GM23338 (cell line): Measurements from ENCODE around the gene ADCY6. TPM values are rescaled to one million over a fixed set of nuclear protein-coding genes. Genes with fewer than 3 reads are reported as not detected.

Source experiments
- ATAC-seq: fragments of 200-7000 bp; cut with Tn5 transposase; 3 replicates; pipeline ENCODE4 v1.9.1; 2020
- DNase-seq: peaks from one replicate; pipeline ENCODE4 v3.0.0-alpha.2; 2015; ENCODE audit warnings: low spot score
- H2AFZ ChIP-seq: fragments of 200-600 bp; sonication (generic); 2 replicates; pipeline ENCODE4 v1.8.0; 2016; ENCODE audit warnings: antibody characterized with exemption, mild to moderate bottlenecking, moderate library complexity
- H3F3A ChIP-seq: fragments of 200-600 bp; sonication (generic); replicated peaks from 2 replicates; pipeline ENCODE4 v1.8.0; 2017; ENCODE audit warnings: antibody characterized with exemption, mixed run types, low read depth
- H3K27ac ChIP-seq: fragments of 200-600 bp; sonication (generic); 2 replicates; pipeline ENCODE4 v1.6.1; 2016; ENCODE audit warnings: low read depth
- H3K27me3 ChIP-seq: fragments of 200-600 bp; sonication (generic); 2 replicates; pipeline ENCODE4 v1.8.0; 2016; ENCODE audit warnings: mild to moderate bottlenecking, mixed run types, moderate library complexity; ENCODE audit not compliant: insufficient read depth
- H3K36me3 ChIP-seq: fragments of 200-600 bp; sonication (generic); 2 replicates; pipeline ENCODE4 v1.8.0; 2016; ENCODE audit warnings: mild to moderate bottlenecking; ENCODE audit not compliant: insufficient read depth
- H3K4me1 ChIP-seq: fragments of 200-600 bp; sonication (generic); 2 replicates; pipeline ENCODE4 v1.8.0; 2016; ENCODE audit warnings: mild to moderate bottlenecking, moderate library complexity; ENCODE audit not compliant: insufficient read depth
- H3K4me2 ChIP-seq: fragments of 200-600 bp; sonication (generic); 2 replicates; pipeline ENCODE4 v1.7.1; 2017; ENCODE audit warnings: mixed run types
- H3K4me3 ChIP-seq: fragments of 200-600 bp; sonication (generic); 2 replicates; pipeline ENCODE4 v1.6.1; 2016; ENCODE audit warnings: mixed run types
- H3K79me2 ChIP-seq: fragments of 200-600 bp; sonication (generic); replicated peaks from 2 replicates; pipeline ENCODE4 v1.8.0; 2017; ENCODE audit warnings: mild to moderate bottlenecking; ENCODE audit not compliant: insufficient read depth
- H3K9me2 ChIP-seq: fragments of 200-600 bp; sonication (generic); 2 replicates; pipeline ENCODE4 v1.8.0; 2017; ENCODE audit not compliant: insufficient read depth
- H4K20me1 ChIP-seq: fragments of 200-600 bp; sonication (generic); replicated peaks from 2 replicates; pipeline ENCODE4 v1.8.0; 2017; ENCODE audit warnings: mild to moderate bottlenecking; ENCODE audit not compliant: insufficient read depth
- H3K27ac Mint-ChIP-seq: 2 replicates; pipeline ENCODE4 v1.8.0; 2020; ENCODE audit warnings: inconsistent platforms, mild to moderate bottlenecking, moderate library complexity, mixed read lengths
- H3K27me3 Mint-ChIP-seq: 3 replicates; pipeline ENCODE4 v1.8.0; 2022; ENCODE audit warnings: low read depth, mild to moderate bottlenecking, moderate library complexity, mixed read lengths, inconsistent platforms; ENCODE audit not compliant: insufficient read depth, poor library complexity
- H3K36me3 Mint-ChIP-seq: 3 replicates; pipeline ENCODE4 v1.8.0; 2021; ENCODE audit warnings: low read depth, mild to moderate bottlenecking, inconsistent platforms, moderate library complexity, mixed read lengths
- H3K4me1 Mint-ChIP-seq: 3 replicates; pipeline ENCODE4 v1.8.0; 2020; ENCODE audit warnings: mild to moderate bottlenecking, inconsistent platforms, mixed read lengths
- H3K4me3 Mint-ChIP-seq: 3 replicates; pipeline ENCODE4 v1.8.0; 2021; ENCODE audit warnings: moderate library complexity, mild to moderate bottlenecking, inconsistent platforms, mixed read lengths
- H3K9me3 Mint-ChIP-seq: 3 replicates; pipeline ENCODE4 v1.8.0; 2020; ENCODE audit warnings: moderate library complexity, mild to moderate bottlenecking, inconsistent platforms, mixed read lengths
- CREB1 ChIP-seq: fragments of 250-450 bp; sonication (Bioruptor Pico); IDR thresholded peaks from 2 replicates; pipeline ENCODE4 v1.5.0; 2020; ENCODE audit warnings: low read depth, mild to moderate bottlenecking, moderate library complexity
- ETS1 ChIP-seq: IDR thresholded peaks from 2 replicates; pipeline ENCODE4 v1.6.1; 2016; ENCODE audit warnings: antibody characterized with exemption
- EZH2 ChIP-seq: fragments of 200-600 bp; sonication (generic); IDR thresholded peaks from one replicate; pipeline ENCODE4 v1.8.0; 2017; ENCODE audit warnings: antibody characterized with exemption, mild to moderate bottlenecking, low read depth; ENCODE audit not compliant: unreplicated experiment
- EZH2phosphoT487 ChIP-seq: fragments of 200-600 bp; sonication (generic); IDR thresholded peaks from one replicate; pipeline ENCODE4 v1.8.1; 2018; ENCODE audit warnings: antibody characterized with exemption; ENCODE audit not compliant: unreplicated experiment
- JUNB ChIP-seq: IDR thresholded peaks from one replicate; pipeline ENCODE4 v1.6.1; 2016; ENCODE audit warnings: antibody characterized with exemption; ENCODE audit not compliant: unreplicated experiment
- NANOG ChIP-seq: IDR thresholded peaks from 2 replicates; pipeline ENCODE4 v1.6.1; 2016; ENCODE audit warnings: antibody characterized with exemption, borderline replicate concordance
- POLR2AphosphoS5 ChIP-seq: IDR thresholded peaks from 2 replicates; pipeline ENCODE4 v1.6.1; 2016; ENCODE audit warnings: antibody characterized with exemption, low read depth
- REST ChIP-seq: IDR thresholded peaks from one replicate; pipeline ENCODE4 v1.6.1; 2018; ENCODE audit warnings: antibody characterized with exemption; ENCODE audit not compliant: unreplicated experiment
- STAT1 ChIP-seq: IDR thresholded peaks from one replicate; pipeline ENCODE4 v1.6.1; 2016; ENCODE audit warnings: antibody characterized with exemption; ENCODE audit not compliant: unreplicated experiment
- ZNF114 ChIP-seq: fragments of 250-450 bp; sonication (Bioruptor Pico); IDR thresholded peaks from 2 replicates; pipeline ENCODE4 v1.5.0; 2020; ENCODE audit warnings: mild to moderate bottlenecking, moderate library complexity
- ZNF331 ChIP-seq: fragments of 250-450 bp; sonication (Bioruptor Pico); IDR thresholded peaks from 2 replicates; pipeline ENCODE4 v1.5.0; 2020; ENCODE audit warnings: low read depth, mild to moderate bottlenecking, moderate library complexity
- polyA plus RNA-seq: library from polyadenylated mRNA; unstranded; fragments of >200 nt; fragmentation: Nextera tagmentation; extraction: Ambion mirVana; gene quantifications from 2 replicates; pipeline ENCODE4 v1.2.1, GENCODE V29; 2016
- total RNA-seq: library from RNA; depleted of rRNA; stranded (reverse); fragments of >200 nt; shearing (Covaris generic); gene quantifications from 2 replicates; pipeline ENCODE4 v1.2.3, GENCODE V29; 2014
- TF ChIP-seq, protein P1 (sequence below), 2 experiments: fragments of 200-600 bp in 1 of 2; sonication (generic) in 1 of 2; conservative IDR thresholded peaks; 2 replicates each; pipeline versions ENCODE4 v1.5.1 to v1.6.1; 2016 to 2017; ENCODE audit warnings: antibody characterized with exemption in 2 of 2, low read depth in 2 of 2, mild to moderate bottlenecking in 2 of 2, moderate library complexity in 1 of 2
- TF ChIP-seq, protein P2 (sequence below): fragments of 250-450 bp; sonication (Bioruptor Pico); IDR thresholded peaks from 2 replicates; pipeline ENCODE4 v1.5.0; 2020; ENCODE audit warnings: mild to moderate bottlenecking, moderate library complexity

The ADCY6 gene
- total and polyA plus RNA-seq, 2 experiments from 2014 or later = 1.0 to 16.5 TPM

GRCh38 chr12:48838048-48838447 is 49.2 kb upstream of the ADCY6 start:
- DNase-seq = no peak
- no peak overlapping the region for H3K27ac ChIP-seq
- peaks cover 58% of the 10 kb centered on the region for H3K36me3 ChIP-seq
- H4K20me1 ChIP-seq = peaks cover 26% of the 10 kb centered on the region; the same call in 1 of the 2 replicates
- Mint-ChIP-seq H3K4me1 (no peaks in the 10 kb centered on the region), H3K27me3 (peaks cover 9% of the 10 kb centered on the region), H3K4me3 (no peak overlapping the region), H3K9me3 (peaks cover 2% of the 10 kb centered on the region; the same call in 2 of the 3 replicates), H3K36me3 (peaks cover 85% of the 10 kb centered on the region), H3K27ac (no peak overlapping the region)
- H3K4me3 ChIP-seq = no peak overlapping the region
- TF ChIP-seq POLR2AphosphoS5 (no peak), EZH2 (no peak), ZNF114 (CRISPR knock-in tag) (no peak), STAT1 (no peak), NANOG (no peak), EZH2phosphoT487 (no peak), ETS1 (no peak), JUNB (no peak), ZNF331 (CRISPR knock-in tag) (no peak), REST (no peak), CREB1 (CRISPR knock-in tag) (no peak)
- TF ChIP-seq, protein P1, sequence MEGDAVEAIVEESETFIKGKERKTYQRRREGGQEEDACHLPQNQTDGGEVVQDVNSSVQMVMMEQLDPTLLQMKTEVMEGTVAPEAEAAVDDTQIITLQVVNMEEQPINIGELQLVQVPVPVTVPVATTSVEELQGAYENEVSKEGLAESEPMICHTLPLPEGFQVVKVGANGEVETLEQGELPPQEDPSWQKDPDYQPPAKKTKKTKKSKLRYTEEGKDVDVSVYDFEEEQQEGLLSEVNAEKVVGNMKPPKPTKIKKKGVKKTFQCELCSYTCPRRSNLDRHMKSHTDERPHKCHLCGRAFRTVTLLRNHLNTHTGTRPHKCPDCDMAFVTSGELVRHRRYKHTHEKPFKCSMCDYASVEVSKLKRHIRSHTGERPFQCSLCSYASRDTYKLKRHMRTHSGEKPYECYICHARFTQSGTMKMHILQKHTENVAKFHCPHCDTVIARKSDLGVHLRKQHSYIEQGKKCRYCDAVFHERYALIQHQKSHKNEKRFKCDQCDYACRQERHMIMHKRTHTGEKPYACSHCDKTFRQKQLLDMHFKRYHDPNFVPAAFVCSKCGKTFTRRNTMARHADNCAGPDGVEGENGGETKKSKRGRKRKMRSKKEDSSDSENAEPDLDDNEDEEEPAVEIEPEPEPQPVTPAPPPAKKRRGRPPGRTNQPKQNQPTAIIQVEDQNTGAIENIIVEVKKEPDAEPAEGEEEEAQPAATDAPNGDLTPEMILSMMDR (conservative IDR thresholded peaks at IDR 0.05; ENCODE audit: low read depth in 2 of 2) = no peak
- TF ChIP-seq, protein P2, sequence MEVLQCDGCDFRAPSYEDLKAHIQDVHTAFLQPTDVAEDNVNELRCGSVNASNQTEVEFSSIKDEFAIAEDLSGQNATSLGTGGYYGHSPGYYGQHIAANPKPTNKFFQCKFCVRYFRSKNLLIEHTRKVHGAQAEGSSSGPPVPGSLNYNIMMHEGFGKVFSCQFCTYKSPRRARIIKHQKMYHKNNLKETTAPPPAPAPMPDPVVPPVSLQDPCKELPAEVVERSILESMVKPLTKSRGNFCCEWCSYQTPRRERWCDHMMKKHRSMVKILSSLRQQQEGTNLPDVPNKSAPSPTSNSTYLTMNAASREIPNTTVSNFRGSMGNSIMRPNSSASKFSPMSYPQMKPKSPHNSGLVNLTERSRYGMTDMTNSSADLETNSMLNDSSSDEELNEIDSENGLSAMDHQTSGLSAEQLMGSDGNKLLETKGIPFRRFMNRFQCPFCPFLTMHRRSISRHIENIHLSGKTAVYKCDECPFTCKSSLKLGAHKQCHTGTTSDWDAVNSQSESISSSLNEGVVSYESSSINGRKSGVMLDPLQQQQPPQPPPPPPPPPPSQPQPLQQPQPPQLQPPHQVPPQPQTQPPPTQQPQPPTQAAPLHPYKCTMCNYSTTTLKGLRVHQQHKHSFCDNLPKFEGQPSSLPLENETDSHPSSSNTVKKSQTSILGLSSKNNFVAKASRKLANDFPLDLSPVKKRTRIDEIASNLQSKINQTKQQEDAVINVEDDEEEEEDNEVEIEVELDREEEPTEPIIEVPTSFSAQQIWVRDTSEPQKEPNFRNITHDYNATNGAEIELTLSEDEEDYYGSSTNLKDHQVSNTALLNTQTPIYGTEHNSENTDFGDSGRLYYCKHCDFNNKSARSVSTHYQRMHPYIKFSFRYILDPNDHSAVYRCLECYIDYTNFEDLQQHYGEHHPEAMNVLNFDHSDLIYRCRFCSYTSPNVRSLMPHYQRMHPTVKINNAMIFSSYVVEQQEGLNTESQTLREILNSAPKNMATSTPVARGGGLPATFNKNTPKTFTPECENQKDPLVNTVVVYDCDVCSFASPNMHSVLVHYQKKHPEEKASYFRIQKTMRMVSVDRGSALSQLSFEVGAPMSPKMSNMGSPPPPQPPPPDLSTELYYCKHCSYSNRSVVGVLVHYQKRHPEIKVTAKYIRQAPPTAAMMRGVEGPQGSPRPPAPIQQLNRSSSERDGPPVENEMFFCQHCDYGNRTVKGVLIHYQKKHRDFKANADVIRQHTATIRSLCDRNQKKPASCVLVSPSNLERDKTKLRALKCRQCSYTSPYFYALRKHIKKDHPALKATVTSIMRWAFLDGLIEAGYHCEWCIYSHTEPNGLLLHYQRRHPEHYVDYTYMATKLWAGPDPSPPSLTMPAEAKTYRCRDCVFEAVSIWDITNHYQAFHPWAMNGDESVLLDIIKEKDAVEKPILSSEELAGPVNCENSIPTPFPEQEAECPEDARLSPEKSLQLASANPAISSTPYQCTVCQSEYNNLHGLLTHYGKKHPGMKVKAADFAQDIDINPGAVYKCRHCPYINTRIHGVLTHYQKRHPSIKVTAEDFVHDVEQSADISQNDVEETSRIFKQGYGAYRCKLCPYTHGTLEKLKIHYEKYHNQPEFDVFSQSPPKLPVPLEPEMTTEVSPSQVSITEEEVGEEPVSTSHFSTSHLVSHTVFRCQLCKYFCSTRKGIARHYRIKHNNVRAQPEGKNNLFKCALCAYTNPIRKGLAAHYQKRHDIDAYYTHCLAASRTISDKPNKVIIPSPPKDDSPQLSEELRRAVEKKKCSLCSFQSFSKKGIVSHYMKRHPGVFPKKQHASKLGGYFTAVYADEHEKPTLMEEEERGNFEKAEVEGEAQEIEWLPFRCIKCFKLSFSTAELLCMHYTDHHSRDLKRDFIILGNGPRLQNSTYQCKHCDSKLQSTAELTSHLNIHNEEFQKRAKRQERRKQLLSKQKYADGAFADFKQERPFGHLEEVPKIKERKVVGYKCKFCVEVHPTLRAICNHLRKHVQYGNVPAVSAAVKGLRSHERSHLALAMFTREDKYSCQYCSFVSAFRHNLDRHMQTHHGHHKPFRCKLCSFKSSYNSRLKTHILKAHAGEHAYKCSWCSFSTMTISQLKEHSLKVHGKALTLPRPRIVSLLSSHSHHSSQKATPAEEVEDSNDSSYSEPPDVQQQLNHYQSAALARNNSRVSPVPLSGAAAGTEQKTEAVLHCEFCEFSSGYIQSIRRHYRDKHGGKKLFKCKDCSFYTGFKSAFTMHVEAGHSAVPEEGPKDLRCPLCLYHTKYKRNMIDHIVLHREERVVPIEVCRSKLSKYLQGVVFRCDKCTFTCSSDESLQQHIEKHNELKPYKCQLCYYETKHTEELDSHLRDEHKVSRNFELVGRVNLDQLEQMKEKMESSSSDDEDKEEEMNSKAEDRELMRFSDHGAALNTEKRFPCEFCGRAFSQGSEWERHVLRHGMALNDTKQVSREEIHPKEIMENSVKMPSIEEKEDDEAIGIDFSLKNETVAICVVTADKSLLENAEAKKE (CRISPR knock-in tag) = no peak
- no peaks in the 10 kb centered on the region for H3F3A ChIP-seq
- H3K27me3 ChIP-seq = no peaks in the 10 kb centered on the region
- H3K79me2 ChIP-seq = no peaks in the 10 kb centered on the region
- H2AFZ ChIP-seq = no peak overlapping the region
- no peaks in the 10 kb centered on the region for H3K4me1 ChIP-seq
- H3K9me2 ChIP-seq = no peaks in the 10 kb centered on the region
- ATAC-seq = no peak
- no peak overlapping the region for H3K4me2 ChIP-seq
